SKM-1 treated with dmso at 0.1 percent for 144 hours (cell line): ENCODE measurements around the gene ACAA1.
A peak's percentile ranks its signal among the peaks of the same experiment; 100 is the strongest.

Source experiments
- DNase-seq: peaks from one replicate; lab custom pipeline; 2025; ENCODE audit not compliant: unreplicated experiment; lab: John Stamatoyannopoulos, UW

Gene ACAA1

DNA sequence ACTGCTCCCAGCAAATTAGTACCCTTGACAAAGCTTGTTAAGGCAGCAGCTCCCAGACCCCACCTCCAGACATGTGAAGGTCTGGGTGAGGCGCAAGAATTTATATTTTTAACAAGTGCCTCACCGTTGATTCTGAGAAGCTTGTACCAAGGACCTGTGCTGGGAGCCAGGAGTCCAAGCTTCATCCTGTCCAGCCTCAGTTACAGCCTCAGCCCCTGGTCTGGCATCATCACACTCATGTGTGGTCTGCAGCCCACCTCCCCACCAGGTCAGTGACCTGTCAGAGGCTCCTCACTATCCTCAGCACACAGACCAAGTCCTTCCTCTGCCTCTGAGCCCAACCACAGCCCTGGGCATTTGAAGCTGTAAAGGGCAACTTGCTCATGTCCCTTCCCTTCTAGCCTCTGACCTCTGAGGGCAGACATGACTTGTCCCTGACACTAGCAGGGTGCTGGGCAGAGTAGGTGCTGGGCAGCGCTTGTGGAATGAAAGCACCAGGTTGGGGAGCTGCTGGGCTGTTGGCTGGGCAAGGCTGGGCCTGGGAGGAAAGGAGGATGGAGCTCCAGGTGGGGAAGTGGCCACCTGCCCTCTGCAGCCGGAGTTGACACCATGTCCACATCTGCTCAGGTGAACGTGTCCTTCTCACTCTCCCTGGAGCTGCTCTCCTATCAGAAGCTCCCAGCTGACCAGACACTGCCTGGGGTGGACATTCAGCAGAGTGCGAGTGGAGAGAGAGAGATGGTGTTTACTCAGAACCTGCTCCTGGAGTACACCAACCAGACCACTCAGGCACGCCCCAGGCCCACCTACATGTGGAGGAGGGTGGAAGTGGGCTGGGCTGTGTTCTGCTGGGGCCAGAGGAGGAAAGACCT lies 16.9 kb downstream of the ACAA1 start:
- no peak for DNase-seq

DNA sequence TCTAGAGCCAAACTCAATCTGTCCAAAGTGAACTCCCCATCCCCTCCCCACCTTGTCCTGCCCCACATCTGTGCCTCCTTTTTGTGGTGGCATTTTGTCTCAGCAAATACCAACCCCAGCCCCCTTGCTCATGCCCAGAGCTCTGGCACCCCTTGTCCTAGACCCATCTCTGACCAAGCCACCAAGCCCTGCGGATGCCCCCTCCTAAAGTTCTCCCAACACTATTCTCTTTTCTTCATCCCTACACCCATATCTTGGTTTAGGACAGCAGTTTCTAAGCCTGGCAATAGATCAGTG lies 17.7 kb downstream of the ACAA1 start:
- no peak for DNase-seq

DNA sequence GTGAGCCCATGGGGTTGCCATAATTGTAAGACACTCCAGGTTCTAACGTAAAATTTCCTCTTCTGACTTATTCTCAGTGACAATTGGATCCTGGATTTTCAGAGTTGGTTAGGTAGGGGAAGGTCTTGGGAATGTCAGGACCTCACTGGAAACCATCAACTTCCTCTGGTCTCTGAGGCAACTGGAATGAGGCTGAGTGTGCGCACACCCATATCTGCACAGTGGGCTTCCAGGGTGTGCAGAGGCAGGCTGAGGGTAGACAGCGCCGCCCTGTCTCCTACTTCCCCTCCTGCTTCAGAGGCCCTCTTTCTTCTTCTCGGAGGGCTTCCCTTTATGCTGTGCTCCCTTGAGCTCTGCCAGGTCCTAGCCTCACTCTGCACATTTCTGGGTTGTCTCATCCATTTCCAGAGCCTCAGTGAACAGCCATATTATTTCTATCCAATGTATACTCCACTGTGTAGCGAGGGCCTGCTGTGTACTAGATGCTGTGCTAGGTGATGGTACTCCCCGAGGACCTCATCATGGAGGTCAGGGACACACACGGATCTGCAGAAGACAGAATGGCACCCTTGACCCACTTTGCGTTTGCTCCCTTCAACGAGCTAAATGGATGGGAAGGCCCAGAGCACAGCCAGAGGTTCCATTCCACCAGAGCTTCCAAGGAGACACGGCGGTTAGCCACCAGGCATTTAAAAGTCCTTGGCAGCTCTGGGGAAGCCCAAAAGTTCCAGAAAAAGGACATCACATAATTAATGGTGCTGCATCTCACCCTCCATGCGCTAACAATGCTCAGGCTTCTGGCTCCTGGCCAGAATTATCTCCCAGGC lies 18.3 kb downstream of the ACAA1 start:
- DNase-seq, result no peak

DNA sequence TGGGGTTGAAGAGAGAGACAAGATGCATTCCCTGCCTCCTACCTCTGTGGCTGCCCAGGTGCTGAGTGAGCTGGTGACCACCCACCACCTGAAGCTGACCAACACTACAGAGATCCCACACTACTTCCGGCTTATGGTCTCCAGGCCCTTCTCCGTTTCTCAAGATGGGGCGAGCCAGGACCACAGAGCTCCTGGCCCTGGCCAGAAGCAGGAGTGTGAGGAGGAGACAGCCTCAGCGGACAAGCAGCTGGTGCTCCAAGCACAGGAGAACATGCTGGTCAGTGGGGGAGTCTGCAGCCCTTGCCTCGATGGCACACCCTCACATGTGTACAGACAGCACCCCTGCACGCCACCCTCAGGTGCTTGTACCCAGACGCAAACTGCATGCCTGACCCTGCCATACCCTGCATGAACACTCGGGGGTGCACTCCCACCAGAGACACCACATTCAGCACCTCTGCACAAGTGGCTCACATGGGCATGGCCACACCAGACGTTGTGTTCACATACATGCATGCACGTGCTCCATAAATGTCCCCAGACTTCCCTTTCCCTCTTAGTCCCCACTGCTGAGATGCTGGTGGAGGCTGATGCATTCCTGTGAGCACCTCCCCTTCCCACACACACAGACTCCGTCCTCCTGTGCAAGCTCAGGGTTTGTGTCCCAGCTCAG lies 19.0 kb downstream of the ACAA1 start:
- DNase-seq, result peak; percentile 70

DNA sequence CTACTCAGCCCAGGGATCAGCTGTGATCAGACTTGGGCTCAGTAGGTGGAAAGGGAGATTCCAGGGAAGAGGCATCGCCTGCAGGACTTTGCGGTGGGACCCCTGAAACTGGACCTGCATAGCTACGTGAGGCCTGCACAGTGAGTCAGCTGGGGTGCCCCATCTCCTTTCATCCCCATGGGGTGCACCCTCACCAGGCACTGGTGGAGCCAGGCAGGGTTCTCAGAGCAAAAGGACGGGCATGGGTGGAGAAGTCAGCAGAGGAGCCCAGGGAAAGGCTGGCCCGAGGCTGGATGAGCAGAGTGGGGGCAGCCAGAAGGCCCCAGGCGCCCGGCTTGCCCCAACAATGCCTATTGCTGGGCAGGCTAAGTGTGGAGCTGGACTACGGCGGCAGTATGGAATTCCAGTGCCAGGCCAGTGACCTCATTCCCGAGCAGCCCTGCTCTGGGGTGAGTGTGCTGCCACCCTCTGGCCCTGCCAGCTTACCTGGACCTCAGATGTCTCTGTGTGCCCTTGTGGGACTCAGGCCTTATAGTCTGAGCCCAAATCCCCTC lies 19.7 kb downstream of the ACAA1 start:
- no peak for DNase-seq

DNA sequence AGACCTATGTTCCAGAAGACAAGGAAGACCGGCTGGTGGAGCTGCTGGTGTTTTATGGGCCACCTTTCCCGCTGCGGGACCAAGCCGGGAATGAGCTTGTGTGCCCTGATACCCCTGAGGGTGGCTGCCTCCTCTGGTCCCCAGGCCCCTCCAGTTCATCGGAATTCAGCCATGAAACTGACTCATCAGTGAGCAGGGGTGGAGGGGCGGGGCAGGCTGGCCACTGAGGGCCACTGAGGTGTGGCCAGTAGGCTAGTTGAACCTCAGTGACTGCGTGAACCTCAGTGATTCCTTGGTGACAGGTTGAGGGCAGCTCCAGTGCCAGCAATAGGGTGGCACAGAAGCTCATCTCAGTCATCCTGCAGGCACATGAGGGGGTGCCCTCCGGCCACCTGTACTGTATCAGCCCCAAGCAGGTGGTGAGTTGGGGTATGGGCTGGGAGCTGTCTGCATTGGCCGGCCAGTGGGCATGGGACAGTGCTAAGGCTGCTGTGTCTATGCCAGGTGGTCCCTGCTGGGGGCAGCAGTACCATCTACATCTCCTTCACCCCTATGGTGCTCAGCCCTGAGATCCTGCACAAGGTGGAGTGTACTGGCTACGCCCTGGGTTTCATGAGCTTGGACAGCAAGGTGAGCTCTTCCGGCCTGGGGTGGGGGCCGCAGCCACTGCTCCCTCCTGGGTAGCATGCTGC lies 20.3 kb downstream of the ACAA1 start:
- no peak for DNase-seq

DNA sequence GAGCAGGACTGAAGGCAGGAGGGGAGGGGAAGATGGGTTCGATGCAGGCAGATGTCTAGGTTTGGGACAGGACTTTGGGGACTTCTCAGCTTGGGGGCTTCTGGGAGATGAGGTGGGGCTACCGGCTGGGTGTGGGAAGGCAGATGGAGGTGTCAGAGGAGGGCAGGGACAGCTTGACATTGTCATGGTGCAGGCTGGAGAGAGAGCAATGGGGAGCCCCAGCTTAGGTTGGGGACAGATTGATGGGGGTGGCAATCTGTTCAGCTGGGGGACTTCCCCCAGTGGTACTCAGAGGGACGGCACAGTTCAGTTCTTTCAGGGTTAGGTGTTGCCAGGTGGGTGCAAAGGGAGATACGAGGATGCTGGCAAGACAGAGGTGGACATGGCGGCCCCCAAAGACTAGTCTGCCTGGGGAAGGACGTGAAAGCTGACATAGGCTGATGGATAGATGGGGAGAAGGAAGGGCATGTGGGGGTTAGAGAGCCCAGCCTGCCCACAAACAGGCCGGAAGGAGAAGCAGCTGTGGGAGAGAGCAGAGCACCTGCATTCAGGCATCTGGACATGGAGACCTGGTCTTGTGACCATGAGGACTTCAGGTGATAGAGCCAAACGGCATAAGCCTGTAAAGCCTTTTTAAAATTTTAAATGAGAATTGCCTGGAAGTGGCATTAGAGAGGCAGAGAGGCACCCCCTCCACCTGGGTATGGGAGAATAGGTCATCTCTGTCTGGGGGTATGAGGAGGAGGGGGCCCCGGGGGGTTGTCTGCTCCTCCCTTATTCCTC lies 21.1 kb downstream of the ACAA1 start:
- DNase-seq, result no peak

DNA sequence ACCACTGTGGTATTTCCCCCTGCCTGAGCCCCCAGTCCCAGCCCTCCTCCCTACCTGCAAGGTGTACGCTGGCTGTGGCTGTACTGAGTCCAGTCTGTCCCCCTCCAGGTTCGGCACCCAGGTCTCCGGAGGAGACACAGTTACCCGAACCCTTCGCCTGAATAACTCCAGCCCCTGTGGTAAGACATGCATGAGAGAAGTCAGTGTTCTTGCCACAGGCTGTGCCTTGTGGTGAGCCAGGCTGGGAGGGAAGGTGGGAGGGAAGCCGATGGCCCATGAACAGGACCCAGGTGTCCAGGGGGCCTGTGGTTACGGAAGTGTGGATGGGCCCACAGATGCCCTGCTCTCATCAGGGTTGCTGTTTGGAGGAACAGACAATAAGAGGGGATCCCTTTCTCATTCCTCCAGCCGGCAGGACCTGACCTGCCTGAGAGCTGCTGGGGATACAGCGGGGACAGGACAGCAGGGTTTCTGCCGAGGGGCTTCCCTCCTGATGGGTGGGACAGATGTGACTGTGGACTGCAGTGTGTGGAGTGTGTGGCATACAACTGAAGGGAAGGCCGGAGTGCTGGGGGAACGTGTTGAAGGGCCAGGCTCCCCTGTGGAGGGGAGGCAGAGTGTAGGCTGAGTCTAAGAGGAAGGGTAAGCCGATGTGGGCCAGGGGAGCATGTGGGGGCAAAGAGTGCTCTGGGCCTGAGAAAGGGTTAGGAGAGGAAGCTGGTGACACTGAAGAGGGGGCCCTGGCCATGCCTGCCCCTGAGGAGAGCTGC lies 21.9 kb downstream of the ACAA1 start:
- no peak for DNase-seq

DNA sequence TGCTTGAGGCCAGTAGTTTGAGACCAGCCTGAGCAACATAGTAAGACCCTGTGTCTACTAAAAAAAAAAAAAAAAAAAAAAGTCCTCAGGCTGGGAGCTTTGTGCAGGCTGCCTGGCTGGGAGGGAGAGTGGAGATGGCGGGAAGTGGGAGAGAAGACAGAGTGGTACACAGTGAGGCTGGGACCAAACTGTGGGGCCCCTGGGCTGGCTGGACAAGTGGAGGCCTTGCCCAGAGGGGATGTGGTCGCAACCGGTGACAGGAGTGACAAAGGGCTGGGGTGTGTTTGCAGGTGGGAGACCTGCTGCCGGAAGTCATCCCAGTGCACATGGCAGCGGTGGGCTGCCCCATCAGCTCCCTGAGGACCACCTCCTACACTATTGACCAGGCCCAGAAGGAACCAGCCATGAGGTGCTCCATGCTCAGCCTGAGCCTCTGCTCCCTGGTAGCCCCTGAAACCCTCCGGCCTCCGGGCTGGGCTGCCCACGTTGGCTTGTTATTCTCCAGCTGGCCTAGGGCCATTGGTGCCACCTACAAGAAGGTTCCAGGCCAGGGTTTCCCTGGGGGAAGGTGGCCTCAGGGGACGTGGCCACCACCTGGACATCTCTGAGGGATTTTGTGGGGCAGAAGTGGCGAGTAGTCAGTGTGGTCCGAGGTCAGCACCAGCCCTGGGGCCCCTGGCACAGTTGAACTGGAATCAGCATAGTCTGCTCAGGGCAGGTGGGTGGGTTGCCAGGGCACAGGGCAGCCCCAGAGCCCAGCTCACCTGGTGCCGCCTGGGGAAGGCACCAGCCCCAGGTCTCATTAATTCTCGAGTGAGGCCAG lies 22.7 kb downstream of the ACAA1 start:
- DNase-seq, result no peak

DNA sequence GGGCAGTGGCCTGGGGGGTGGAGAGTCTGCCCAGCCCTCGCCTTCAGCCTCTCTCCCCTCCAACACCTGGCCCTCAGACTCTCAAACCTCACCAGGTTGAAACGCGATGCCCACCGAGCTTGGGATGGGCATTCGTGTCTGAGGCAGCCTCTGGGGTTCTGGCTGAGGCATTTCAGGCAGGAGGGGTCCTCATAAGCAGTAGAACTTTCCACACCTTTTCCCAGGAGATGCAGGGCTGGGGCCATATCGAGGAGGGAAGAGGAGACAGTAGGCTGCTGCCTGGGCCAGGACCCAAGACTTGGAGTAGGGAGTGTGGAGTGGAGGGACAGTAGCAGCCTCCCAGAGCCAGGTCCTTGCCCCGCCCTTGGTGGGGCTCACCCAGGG lies 24.6 kb downstream of the ACAA1 start:
- DNase-seq, result no peak

DNA sequence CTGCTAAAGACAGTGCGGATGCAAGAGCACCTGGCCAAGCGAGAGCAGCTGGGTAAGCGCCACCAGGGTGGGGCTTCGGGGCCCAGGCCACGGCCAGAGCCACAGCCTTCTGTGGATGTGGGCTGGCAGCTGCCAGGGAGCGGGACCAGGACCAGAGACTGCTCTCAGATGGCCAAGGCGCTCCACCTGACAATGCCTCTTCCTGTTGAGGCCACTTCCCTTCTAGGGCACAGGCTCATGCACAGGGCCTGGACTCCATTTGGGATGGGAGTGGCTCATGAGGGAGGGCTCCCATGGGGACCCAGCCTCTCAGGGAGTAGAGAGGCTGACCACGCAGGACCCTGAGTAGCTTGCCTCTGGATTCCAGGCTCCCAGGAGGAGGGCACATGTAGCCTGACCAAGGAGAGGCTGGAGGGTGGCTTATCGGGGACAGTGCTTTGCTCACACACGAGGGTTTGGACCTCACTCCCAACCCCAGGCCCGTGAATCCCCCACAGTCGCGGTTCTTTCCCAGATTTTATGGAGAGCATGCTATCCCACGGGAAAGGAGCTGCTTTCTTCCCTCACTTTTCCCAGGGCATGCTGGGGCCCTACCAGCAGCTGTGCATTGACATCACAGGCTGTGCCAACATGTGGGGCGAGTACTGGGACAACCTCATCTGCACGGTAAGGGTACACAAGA lies 25.1 kb downstream of the ACAA1 start:
- DNase-seq, result no peak

DNA sequence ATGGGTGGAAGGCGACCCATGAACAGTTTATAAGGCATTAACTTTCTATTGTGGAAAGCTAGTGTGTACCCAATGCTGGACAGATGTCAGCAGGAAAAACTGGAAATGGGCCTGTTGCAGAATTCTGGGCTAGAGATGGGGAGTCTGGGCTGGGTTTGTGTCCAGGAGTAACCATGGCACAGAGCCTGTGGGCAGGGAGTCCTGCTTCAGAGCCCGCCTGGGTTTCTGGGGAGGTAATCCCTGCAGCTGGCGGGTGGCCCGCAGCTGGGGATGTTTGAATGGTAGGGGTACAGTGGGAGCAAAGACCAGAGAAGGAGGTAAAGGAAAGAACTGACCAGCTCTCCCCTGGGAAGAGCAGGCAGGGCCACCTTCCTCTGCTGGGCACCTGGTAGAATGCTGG lies 25.7 kb downstream of the ACAA1 start:
- no peak for DNase-seq

DNA sequence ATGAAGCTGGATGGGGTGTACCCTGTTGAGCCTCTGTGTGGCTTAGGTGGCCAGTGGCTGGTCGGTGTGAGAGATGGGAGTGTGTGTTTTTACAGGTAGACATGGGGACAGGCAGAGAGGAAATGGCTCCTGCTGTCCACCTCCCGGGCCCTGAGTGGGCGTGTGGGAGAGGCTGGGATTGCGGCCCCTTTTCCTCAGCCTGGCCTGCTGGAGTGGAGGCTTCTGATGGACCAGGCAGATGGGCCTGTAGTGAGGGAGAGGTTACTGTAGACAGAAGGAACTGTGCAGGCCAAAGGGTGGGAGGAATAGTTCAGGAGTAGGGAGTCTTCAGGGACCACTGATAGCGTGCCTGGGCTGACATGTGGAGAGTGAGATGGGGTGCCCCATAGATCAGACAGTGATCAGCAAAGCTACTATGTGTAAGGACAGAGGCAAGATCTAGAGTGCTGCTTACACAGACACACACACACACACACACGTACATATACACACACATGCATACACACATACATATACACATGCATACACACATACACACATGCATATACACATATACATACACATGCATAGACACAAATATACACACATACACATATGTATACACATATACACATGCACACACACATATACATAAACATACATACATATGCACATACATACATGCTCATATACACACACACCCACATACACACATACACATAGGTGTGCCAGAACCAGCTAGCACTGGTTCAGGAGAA lies 26.4 kb downstream of the ACAA1 start:
- DNase-seq, result no peak

DNA sequence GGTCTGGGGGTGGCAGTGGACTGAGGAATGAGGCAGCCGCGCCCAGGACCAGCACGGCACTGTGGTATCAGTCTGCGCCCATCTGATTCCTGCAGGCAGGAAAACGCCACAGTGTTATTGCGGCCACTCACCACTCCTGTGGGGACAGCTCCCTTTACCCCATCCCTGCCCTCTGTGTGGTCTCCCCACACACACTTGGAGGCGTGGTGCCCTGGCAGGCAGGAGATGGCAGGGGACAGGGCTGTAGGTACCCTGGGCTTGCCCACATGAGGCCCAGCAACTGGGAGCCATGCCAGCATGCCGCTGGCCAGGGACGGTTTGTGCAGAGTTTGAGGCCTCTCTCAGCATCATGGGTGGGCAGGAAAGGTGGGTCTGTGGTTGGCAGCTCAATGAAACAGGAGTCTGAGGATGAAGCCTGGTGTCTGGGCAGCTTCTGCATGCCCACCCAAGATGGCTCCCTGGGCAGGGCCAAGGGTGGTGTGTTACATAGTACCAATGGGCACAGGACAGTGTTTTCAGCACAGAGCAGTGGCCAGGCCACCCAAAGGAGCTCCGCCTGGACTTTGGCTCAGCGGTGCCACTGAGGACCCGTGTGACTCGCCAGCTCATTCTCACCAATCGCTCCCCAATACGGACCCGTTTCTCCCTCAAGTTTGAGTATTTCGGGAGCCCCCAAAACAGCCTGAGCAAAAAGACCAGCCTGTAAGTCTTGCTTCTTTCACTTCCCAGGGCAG lies 27.2 kb downstream of the ACAA1 start:
- no peak for DNase-seq

DNA sequence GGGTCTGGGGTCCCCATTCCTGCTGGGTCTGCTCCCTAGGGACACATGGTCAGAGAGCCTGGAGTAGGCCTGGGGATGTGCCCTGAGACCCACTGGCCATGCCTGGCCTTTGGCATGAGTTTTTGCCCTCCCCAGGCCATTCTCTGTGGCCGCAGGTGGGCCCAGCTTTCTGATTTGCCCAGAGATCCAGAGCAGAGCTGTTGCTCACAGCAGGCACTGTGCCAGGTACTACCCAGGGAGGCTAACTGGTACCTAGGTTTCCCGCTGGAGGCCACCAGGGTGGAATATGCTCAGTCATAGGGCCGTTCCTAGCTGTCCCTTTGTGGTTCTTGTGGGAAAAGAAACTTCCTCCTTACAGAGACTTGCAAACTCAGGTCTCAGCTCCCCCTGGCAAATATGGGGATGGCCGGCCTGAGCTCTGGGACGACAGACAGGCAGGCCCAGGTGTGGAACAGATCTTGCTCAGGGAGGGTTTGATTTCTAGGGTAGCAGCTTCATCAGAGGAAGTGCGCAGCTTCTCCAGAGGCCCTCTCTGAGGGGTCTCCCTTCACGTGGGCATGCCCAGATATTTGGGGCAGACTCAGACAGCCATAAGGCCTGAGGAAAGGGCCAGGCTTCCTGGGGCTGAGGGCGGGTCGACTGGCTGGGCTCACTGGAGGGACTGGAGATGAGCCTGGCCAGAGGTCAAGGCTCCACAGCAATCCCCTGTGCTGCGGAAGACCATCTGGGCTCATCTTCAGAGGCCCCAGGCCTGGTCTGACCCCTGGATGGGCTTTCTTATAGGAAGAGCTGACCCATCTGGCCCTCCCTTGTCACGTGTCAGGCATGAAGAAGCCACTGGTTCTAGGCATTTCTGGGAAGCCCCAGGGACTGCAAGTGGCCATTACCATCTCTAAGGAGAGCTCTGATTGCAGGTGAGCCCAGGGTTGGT lies 28.0 kb downstream of the ACAA1 start:
- DNase-seq, result peak; percentile 83
